ENCODE measurements around the gene DLEU7.

DNA sequence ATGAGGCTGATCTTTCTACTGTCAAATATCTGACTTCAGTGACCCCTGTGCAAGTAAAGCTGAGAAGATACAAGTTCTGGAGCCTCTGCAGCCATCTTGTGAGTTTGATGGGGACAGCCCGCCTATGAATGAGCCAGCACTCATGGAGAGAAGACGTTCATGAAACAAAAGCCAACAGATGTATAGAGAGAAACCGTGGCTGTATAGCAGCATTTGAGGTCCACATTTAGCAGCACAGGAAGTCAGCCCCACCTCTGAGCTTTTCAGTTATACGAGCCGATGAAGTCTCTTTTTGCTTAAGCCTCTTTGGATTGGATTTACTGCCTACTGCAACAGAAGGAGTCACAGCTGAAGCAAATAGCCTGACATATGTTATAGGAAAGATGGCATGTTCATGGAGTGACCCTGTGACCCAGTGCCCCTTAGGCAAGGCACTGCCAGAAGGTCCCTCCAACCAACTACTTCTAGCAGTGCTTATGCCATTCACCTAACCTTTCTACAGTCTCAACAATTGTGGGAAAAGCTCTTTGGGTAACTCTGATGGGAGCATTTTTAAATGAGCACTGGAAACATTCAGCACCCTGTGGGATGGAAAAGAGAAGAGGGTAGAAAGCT lies 3.5 kb upstream of the DLEU7 start:
- no peak for TF ChIP-seq CTCF (IDR thresholded peaks at IDR 0.05 in 8 of 11, conservative IDR thresholded peaks at IDR 0.05 in 3 of 11)
- TF ChIP-seq POLR2AphosphoS5 (IDR thresholded peaks at IDR 0.05), result no peak
